HG02973 (cell line): ENCODE data around the gene SIGLEC10.
"Not testable (repeated sequence)": the region's sequence is repeated elsewhere in the genome, so short reads cannot be mapped to it uniquely, and the experiment has no call there.

Source experiments
- ATAC-seq: cut with Tn5 transposase; IDR thresholded peaks from one replicate; pipeline ENCODE4 v1.9.1; 2021; ENCODE audit warnings: moderate library complexity; ENCODE audit not compliant: unreplicated experiment

SIGLEC10 gene

GRCh38 chr19:51417107-51417809, at the start of gene SIGLEC10:
SIGLEC10 (minus strand) TSS chr19:51417642; CDS start chr19:51417581, 61 bp downstream.
- ATAC-seq = peak; percentile 75

GRCh38 chr19:51466723-51467122, 49.3 kb upstream of the SIGLEC10 start:
- ATAC-seq = no peak

GRCh38 chr19:51463976-51464581, 46.6 kb upstream of the SIGLEC10 start:
- ATAC-seq = not testable (repeated sequence)

GRCh38 chr19:51462681-51463080, 45.2 kb upstream of the SIGLEC10 start:
- ATAC-seq = no peak

- no peak for ATAC-seq
Observed at GRCh38 chr19:51462276-51462675, 44.8 kb upstream of the SIGLEC10 start.

GRCh38 chr19:51461723-51462161, 44.3 kb upstream of the SIGLEC10 start:
- no peak for ATAC-seq

- ATAC-seq = no peak
Observed at GRCh38 chr19:51460164-51460992, 42.9 kb upstream of the SIGLEC10 start.

- no peak for ATAC-seq
Observed at GRCh38 chr19:51458899-51459505, 41.6 kb upstream of the SIGLEC10 start.

GRCh38 chr19:51458051-51458645, 40.7 kb upstream of the SIGLEC10 start, which contains the start of gene SIGLEC8:
SIGLEC8 (minus strand) TSS chr19:51458454; CDS start chr19:51458387, 67 bp downstream.
- ATAC-seq = no peak

GRCh38 chr19:51457351-51458013, 40.0 kb upstream of the SIGLEC10 start:
- ATAC-seq = no peak

- no peak for ATAC-seq
Observed at GRCh38 chr19:51456541-51457290, 39.3 kb upstream of the SIGLEC10 start.

- ATAC-seq = no peak
Observed at GRCh38 chr19:51450730-51451307, 33.4 kb upstream of the SIGLEC10 start.

GRCh38 chr19:51448411-51449016, 31.1 kb upstream of the SIGLEC10 start:
- no peak for ATAC-seq

GRCh38 chr19:51448011-51448410, 30.6 kb upstream of the SIGLEC10 start:
- ATAC-seq = no peak

- not testable (repeated sequence) for ATAC-seq
Observed at GRCh38 chr19:51447510-51447909, 30.1 kb upstream of the SIGLEC10 start.

GRCh38 chr19:51441410-51442390, 24.3 kb upstream of the SIGLEC10 start:
- ATAC-seq = peak; percentile 84

GRCh38 chr19:51440846-51441409, 23.5 kb upstream of the SIGLEC10 start:
- ATAC-seq = no peak
